Naive thymus-derived CD4-positive, alpha-beta T cell (primary cell): ENCODE data around the gene OR2L3. TPM values are rescaled to one million over a fixed set of nuclear protein-coding genes. Genes with fewer than 3 reads are reported as not detected.
A peak's percentile ranks its signal among the peaks of the same experiment; 100 is the strongest.
"Not testable (repeated sequence)": the region's sequence is repeated elsewhere in the genome, so short reads cannot be mapped to it uniquely, and the experiment has no call there.

Source experiments
- ATAC-seq: fragments of 150-1000 bp; cut with Tn5 transposase; 2 replicates; pipeline ENCODE4 v1.10.0; 2021; ENCODE audit warnings: mild to moderate bottlenecking, moderate library complexity
- CTCF ChIA-PET: fragments of 350-600 bp; sonication (Branson Sonifier 250); formaldehyde crosslinking; loops from one replicate; lab custom pipeline; 2021; ENCODE audit warnings: antibody characterized with exemption; lab: Charles Lee
- POLR2A ChIA-PET: fragments of 350-600 bp; sonication (Branson Sonifier 250); formaldehyde crosslinking; loops from one replicate; lab custom pipeline; 2021; ENCODE audit warnings: antibody characterized with exemption, inconsistent platforms; lab: Charles Lee
- DNase-seq, 9 donors: peaks; one replicate each; pipeline versions ENCODE4 v3.0.0 to v3.0.0-alpha.2; 2020 to 2022; ENCODE audit warnings: mixed read lengths in 1 of 9
- H3K27ac ChIP-seq: one replicate; pipeline ENCODE4 v1.7.0; 2013; ENCODE audit warnings: mild to moderate bottlenecking, low read depth, low read length, moderate library complexity
- H3K27me3 ChIP-seq, 2 donors: one replicate each; pipeline ENCODE4 v1.7.0; 2013; ENCODE audit warnings: low read length in 2 of 2, mild to moderate bottlenecking in 2 of 2, moderate library complexity in 2 of 2; ENCODE audit not compliant: control insufficient read depth in 2 of 2, insufficient read depth in 2 of 2
- H3K36me3 ChIP-seq, 3 experiments: 1 replicate in 2 of 3; 2 replicates in 1 of 3; pipeline ENCODE4 v1.7.0; 2013; ENCODE audit warnings: low read length in 3 of 3, mild to moderate bottlenecking in 3 of 3, moderate library complexity in 1 of 3; ENCODE audit not compliant: insufficient read depth in 3 of 3, control insufficient read depth in 2 of 3
- H3K4me1 ChIP-seq, 2 donors: one replicate each; pipeline ENCODE4 v1.7.0; 2013; ENCODE audit warnings: low read length in 2 of 2, mild to moderate bottlenecking in 2 of 2, moderate library complexity in 1 of 2; ENCODE audit not compliant: control insufficient read depth in 2 of 2, insufficient read depth in 2 of 2
- H3K4me3 ChIP-seq: 2 replicates; pipeline ENCODE4 v1.7.0; 2013; ENCODE audit warnings: mild to moderate bottlenecking, low read length
- H3K9me3 ChIP-seq, 3 experiments: 1 replicate in 2 of 3; 2 replicates in 1 of 3; pipeline ENCODE4 v1.7.0; 2013; ENCODE audit warnings: low read length in 3 of 3; ENCODE audit not compliant: control insufficient read depth in 2 of 3
- H3K27ac Mint-ChIP-seq, 9 donors: one replicate each; pipeline ENCODE4 v1.8.0; 2020 to 2022; ENCODE audit warnings: mixed read lengths in 9 of 9, mild to moderate bottlenecking in 8 of 9, moderate library complexity in 5 of 9, inconsistent platforms in 2 of 9
- H3K27me3 Mint-ChIP-seq, 5 donors: one replicate each; pipeline ENCODE4 v1.8.0; 2021 to 2022; ENCODE audit warnings: mixed read lengths in 5 of 5, mild to moderate bottlenecking in 1 of 5
- H3K36me3 Mint-ChIP-seq, 5 donors: one replicate each; pipeline ENCODE4 v1.8.0; 2020 to 2022; ENCODE audit warnings: mixed read lengths in 5 of 5, mild to moderate bottlenecking in 3 of 5, inconsistent platforms in 1 of 5
- H3K4me1 Mint-ChIP-seq, 7 donors: one replicate each; pipeline ENCODE4 v1.8.0; 2020 to 2022; ENCODE audit warnings: mixed read lengths in 7 of 7, mild to moderate bottlenecking in 3 of 7, inconsistent platforms in 1 of 7
- H3K4me3 Mint-ChIP-seq, 10 donors: one replicate each; pipeline ENCODE4 v1.8.0; 2020 to 2022; ENCODE audit warnings: mild to moderate bottlenecking in 10 of 10, mixed read lengths in 10 of 10, moderate library complexity in 6 of 10, inconsistent platforms in 2 of 10
- H3K9me3 Mint-ChIP-seq, 11 donors: one replicate each; pipeline ENCODE4 v1.8.0; 2020 to 2022; ENCODE audit warnings: mixed read lengths in 11 of 11, mild to moderate bottlenecking in 4 of 11, inconsistent platforms in 1 of 11, moderate library complexity in 1 of 11
- intact Hi-C, 2 donors: fragments of 100-400 bp; cut with micrococcal nuclease; formaldehyde crosslinking; loops; one replicate each; pipeline ENCODE4 v1.15.1; 2023
- polyA plus RNA-seq, 2 donors: library from polyadenylated mRNA; unstranded; fragments of 300-500 nt; fragmentation: Illumina TruSeq; gene quantifications; one replicate each; pipeline ENCODE4 v1.2.3, GENCODE V29; 2021
- total RNA-seq, 6 experiments: library from RNA in 5 of 6; stranded (reverse) in 5 of 6; gene quantifications; 1 replicate in 5 of 6; 2 replicates in 1 of 6; pipeline ENCODE4 v1.2.3 and lab custom pipeline; 2021 to 2026

The OR2L3 gene
- total and polyA plus RNA-seq, 7 experiments from 2014 or later = 0.17 to 0.27 TPM; not detected in 5

GRCh38 chr1:248065604-248066003, 19.0 kb downstream of the OR2L3 start:
- H3K9me3 Mint-ChIP-seq = peaks cover 4 to 39% (median 10%) of the 10 kb centered on the region in 11 donors
- ChIA-PET POLR2A (no interaction called here), CTCF (no interaction called here)
- peaks cover 0 to 3% (median 0%) of the 10 kb centered on the region in 5 donors for H3K27me3 Mint-ChIP-seq
- Histone ChIP-seq H3K27me3 (no peaks in the 10 kb centered on the region), H3K4me3 (no peak overlapping the region), H3K36me3 (no peaks in the 10 kb centered on the region), H3K27ac (no peak overlapping the region), H3K9me3 (no peaks in the 10 kb centered on the region), H3K4me1 (no peaks in the 10 kb centered on the region)
- no peak for ATAC-seq
- no peak for DNase-seq
- no peak overlapping the region for H3K4me3 Mint-ChIP-seq
- no peak overlapping the region for H3K27ac Mint-ChIP-seq
- no peaks in the 10 kb centered on the region for H3K4me1 Mint-ChIP-seq
- intact Hi-C loops = no loop called here
- peaks cover 0 to 21% (median 3%) of the 10 kb centered on the region in 5 donors for H3K36me3 Mint-ChIP-seq

GRCh38 chr1:248083864-248084263, 37.2 kb downstream of the OR2L3 start:
- H3K27ac ChIP-seq, POLR2A ChIA-PET, H3K27ac Mint-ChIP-seq, H3K27me3 ChIP-seq, H3K4me3 ChIP-seq, H3K4me1 ChIP-seq, ATAC-seq, H3K4me3 Mint-ChIP-seq, intact Hi-C loops, DNase-seq, H3K36me3 ChIP-seq, CTCF ChIA-PET, H3K4me1 Mint-ChIP-seq, H3K9me3 ChIP-seq, H3K36me3 Mint-ChIP-seq, H3K27me3 Mint-ChIP-seq: not testable (repeated sequence)
- peaks cover 0 to 23% (median 6%) of the 10 kb centered on the region in 11 donors for H3K9me3 Mint-ChIP-seq

DNA sequence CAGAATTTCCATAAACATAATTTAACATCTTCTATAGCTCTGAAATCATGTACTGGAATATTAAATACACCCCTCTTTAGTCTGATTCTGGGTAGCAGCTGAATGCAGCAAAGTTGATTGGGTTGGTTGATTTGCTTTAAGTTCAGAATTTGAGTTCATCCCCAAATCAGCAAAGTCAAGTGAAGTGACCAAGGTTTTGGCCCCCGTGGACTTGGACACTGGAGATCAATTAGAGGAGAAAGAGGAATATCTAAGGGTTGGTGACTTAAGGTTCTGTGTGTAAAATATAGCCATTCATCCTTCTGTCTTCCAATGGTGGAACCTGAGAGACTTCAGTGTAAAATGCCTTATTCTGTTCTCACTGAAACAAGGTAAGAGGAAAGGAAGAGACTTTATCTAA, 48.2 kb downstream of the OR2L3 start, which contains the start of gene OR2L13:
OR2L13 (plus strand) TSS at position 301 of the 400 bp plus-strand sequence. CDS start 4,192 bp downstream, outside the sequence.
- no peaks in the 10 kb centered on the region for H3K36me3 ChIP-seq
- no peak for DNase-seq
- peaks cover 0 to 7% (median 0%) of the 10 kb centered on the region in 3 experiments for H3K9me3 ChIP-seq
- Mint-ChIP-seq H3K36me3 (no peaks in the 10 kb centered on the region), H3K9me3 (peaks cover 0 to 24% (median 8%) of the 10 kb centered on the region in 11 donors), H3K27me3 (peaks cover 0 to 4% (median 0%) of the 10 kb centered on the region in 5 donors), H3K27ac (peak within 1 kb of the TSS in 1 of 9 donors; percentile 12), H3K4me3 (no peak within 1 kb of the TSS), H3K4me1 (no peaks in the 10 kb centered on the region)
- no peak within 1 kb of the TSS for H3K4me3 ChIP-seq
- CTCF ChIA-PET = no interaction called here
- no peak within 1 kb of the TSS for H3K27ac ChIP-seq
- ATAC-seq = no peak
- intact Hi-C loops = no loop called here
- no peaks in the 10 kb centered on the region for H3K27me3 ChIP-seq
- no peaks in the 10 kb centered on the region for H3K4me1 ChIP-seq
- POLR2A ChIA-PET = no interaction called here

GRCh38 chr1:248098529-248098928, 51.9 kb downstream of the OR2L3 start:
- peaks cover 0 to 14% (median 2%) of the 10 kb centered on the region in 11 donors for H3K9me3 Mint-ChIP-seq
- intact Hi-C loops = no loop called here
- Histone ChIP-seq H3K4me3 (no peak overlapping the region), H3K4me1 (no peaks in the 10 kb centered on the region), H3K27me3 (no peaks in the 10 kb centered on the region), H3K9me3 (peaks cover 0 to 3% (median 0%) of the 10 kb centered on the region in 3 experiments), H3K36me3 (no peaks in the 10 kb centered on the region), H3K27ac (no peak overlapping the region)
- ChIA-PET POLR2A (no interaction called here), CTCF (no interaction called here)
- ATAC-seq (no peak), DNase-seq (no peak)
- no peaks in the 10 kb centered on the region for H3K36me3 Mint-ChIP-seq
- peaks cover 0 to 4% (median 0%) of the 10 kb centered on the region in 5 donors for H3K27me3 Mint-ChIP-seq
- H3K4me3 Mint-ChIP-seq = no peak overlapping the region
- no peak overlapping the region for H3K27ac Mint-ChIP-seq
- no peaks in the 10 kb centered on the region for H3K4me1 Mint-ChIP-seq

- H3K27me3 ChIP-seq = no peaks in the 10 kb centered on the region
- ChIA-PET CTCF (no interaction called here), POLR2A (no interaction called here)
- H3K27ac Mint-ChIP-seq = no peak overlapping the region
- no peaks in the 10 kb centered on the region for H3K36me3 Mint-ChIP-seq
- no peaks in the 10 kb centered on the region for H3K4me1 Mint-ChIP-seq
- intact Hi-C loops = no loop called here
- no peak overlapping the region for H3K4me3 ChIP-seq
- peaks cover 0 to 19% (median 5%) of the 10 kb centered on the region in 11 donors for H3K9me3 Mint-ChIP-seq
- ATAC-seq (no peak), DNase-seq (no peak)
- H3K9me3 ChIP-seq = no peaks in the 10 kb centered on the region
- H3K36me3 ChIP-seq = no peaks in the 10 kb centered on the region
- H3K27me3 Mint-ChIP-seq = peaks cover 0 to 7% (median 0%) of the 10 kb centered on the region in 5 donors
- H3K4me3 Mint-ChIP-seq = no peak overlapping the region
- H3K4me1 ChIP-seq = no peaks in the 10 kb centered on the region
- no peak overlapping the region for H3K27ac ChIP-seq
These were observed 56.2 kb downstream of the OR2L3 start for GRCh38 chr1:248102847-248103246.

- Histone ChIP-seq H3K9me3 (peaks cover 0 to 27% (median 0%) of the 10 kb centered on the region in 3 experiments), H3K4me3 (no peak overlapping the region), H3K36me3 (no peaks in the 10 kb centered on the region), H3K4me1 (no peaks in the 10 kb centered on the region), H3K27ac (no peak overlapping the region), H3K27me3 (no peaks in the 10 kb centered on the region)
- CTCF ChIA-PET = no interaction called here
- peaks cover 0 to 16% (median 0%) of the 10 kb centered on the region in 5 donors for H3K36me3 Mint-ChIP-seq
- H3K4me1 Mint-ChIP-seq = no peaks in the 10 kb centered on the region
- no peak for ATAC-seq
- peaks cover 0 to 14% (median 0%) of the 10 kb centered on the region in 5 donors for H3K27me3 Mint-ChIP-seq
- DNase-seq = no peak
- POLR2A ChIA-PET = no interaction called here
- H3K27ac Mint-ChIP-seq = no peak overlapping the region
- H3K4me3 Mint-ChIP-seq = no peak overlapping the region
- H3K9me3 Mint-ChIP-seq = peaks cover 19 to 52% (median 34%) of the 10 kb centered on the region in 11 donors
- intact Hi-C loops = no loop called here
These were observed 64.5 kb downstream of the OR2L3 start for GRCh38 chr1:248111157-248111556.
